ENCODE results near the gene CELF4. TPM values are rescaled to one million over a fixed set of nuclear protein-coding genes. Genes with fewer than 3 reads are reported as not detected.

Gene CELF4
- total RNA-seq, 2 experiments from 2014 or later: not detected

DNA sequence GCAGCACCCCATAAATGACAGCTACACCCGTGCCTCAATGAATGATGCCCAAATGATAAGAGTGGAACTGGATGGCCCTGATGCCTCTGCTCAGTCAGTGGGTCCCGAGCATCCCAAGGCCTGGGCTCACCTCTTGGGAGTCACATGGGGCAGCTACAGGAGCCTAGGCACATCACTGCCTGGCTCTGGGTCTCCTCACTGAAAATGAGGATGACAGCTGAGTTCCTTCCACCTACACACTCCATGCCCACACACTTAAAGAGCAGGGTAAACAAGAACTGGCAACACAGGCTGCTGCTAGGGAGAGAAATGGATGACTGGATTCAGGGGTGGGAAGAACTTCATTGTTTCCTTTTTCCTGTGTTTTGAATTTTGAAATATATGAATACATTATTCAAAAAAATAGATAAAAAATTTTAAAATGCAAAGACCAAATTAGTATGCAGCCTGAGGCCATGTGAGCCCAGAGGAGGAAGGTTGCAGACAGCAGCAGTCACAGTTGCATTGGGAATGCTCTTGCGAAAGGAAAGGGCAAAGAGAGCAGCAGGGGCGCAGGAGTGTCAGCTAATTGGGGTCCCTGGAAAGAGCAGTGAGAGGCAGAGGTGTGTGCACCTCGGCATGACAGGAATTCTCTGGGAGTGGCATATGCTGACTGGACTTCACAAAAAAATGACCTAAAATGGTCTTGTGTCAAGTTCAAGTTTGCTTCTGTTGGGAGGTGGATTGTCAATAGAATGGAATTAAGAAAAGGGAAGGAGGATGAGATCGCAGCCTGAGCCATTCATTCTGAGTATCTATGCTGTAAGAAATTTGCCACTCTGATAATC, 327.1 kb downstream of the CELF4 start:
- POLR2A ChIA-PET: no interaction called here
- DNase-seq (no peak), ATAC-seq (ENCODE audit: low read depth) (no peak)
- no peaks in the 10 kb centered on the region for H3K36me3 Mint-ChIP-seq
- H3K4me3 Mint-ChIP-seq: no peak overlapping the region
- H3K27me3 Mint-ChIP-seq: peaks cover 15% of the 10 kb centered on the region
- no peak overlapping the region for H3K27ac Mint-ChIP-seq
- H3K9me3 Mint-ChIP-seq: no peaks in the 10 kb centered on the region
- H3K4me1 Mint-ChIP-seq: no peaks in the 10 kb centered on the region

- no peaks in the 10 kb centered on the region for H3K4me1 Mint-ChIP-seq
- no peaks in the 10 kb centered on the region for H3K9me3 Mint-ChIP-seq
- POLR2A ChIA-PET: no interaction called here
- H3K27ac Mint-ChIP-seq: no peak overlapping the region
- H3K27me3 Mint-ChIP-seq: peaks cover 6% of the 10 kb centered on the region
- H3K4me3 Mint-ChIP-seq: no peak overlapping the region
- H3K36me3 Mint-ChIP-seq: no peaks in the 10 kb centered on the region
- DNase-seq: no peak
- ATAC-seq (ENCODE audit: low read depth): no peak
Observed at GRCh38 chr18:37235583-37235982, 330.0 kb downstream of the CELF4 start.

- Mint-ChIP-seq H3K27ac (no peak overlapping the region), H3K9me3 (peaks cover 4% of the 10 kb centered on the region), H3K4me1 (no peaks in the 10 kb centered on the region), H3K4me3 (no peak overlapping the region), H3K36me3 (no peaks in the 10 kb centered on the region), H3K27me3 (no peaks in the 10 kb centered on the region)
- no peak for DNase-seq
- POLR2A ChIA-PET: no interaction called here
- ATAC-seq (ENCODE audit: low read depth): no peak
Observed at GRCh38 chr18:37231251-37231650, 334.3 kb downstream of the CELF4 start.

DNA sequence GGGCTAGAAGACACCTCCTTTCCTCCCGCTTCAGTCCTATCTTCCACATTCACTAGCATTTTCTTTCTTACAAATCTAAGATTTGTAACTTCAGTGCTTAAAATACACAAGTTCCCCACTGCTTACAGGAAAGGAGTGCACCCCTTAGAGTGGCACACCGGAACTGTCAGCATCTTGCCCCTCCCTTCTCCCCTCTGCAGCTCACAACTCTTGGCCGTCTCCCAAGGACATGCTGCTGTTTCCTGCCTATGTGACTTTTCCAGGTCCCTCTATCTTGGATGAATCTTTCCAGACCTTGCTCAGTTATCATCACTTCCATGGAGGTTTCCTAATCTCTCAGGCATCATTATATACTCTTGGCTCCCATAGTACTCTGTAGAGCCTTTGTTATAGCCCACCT, 334.8 kb downstream of the CELF4 start:
- H3K4me1 Mint-ChIP-seq: no peaks in the 10 kb centered on the region
- H3K9me3 Mint-ChIP-seq: peaks cover 4% of the 10 kb centered on the region
- ATAC-seq (ENCODE audit: low read depth): no peak

DNA sequence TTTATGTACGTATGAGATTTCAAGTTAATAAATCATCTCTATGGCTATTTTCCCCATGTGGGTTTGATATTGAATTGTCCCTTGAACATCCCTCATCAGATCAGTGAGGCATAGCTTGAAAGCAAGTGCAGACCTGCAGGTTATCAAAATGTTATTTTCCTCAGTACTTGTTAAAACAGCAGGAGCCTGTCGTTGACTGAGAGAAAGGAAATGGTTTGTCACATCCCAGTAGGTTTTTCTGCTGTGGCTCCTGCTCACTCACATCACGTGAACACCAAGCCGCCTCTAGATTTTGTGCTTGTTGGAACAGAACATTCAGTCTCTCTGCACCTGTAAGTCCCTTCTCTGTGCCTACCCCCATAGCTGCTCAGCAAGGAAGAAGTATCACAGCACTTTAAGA, 340.3 kb downstream of the CELF4 start:
- ATAC-seq (ENCODE audit: low read depth) (no peak), DNase-seq (no peak)
- H3K4me1 Mint-ChIP-seq: no peaks in the 10 kb centered on the region
- peaks cover 4% of the 10 kb centered on the region for H3K9me3 Mint-ChIP-seq
- no peaks in the 10 kb centered on the region for H3K36me3 Mint-ChIP-seq
- H3K4me3 Mint-ChIP-seq: no peak overlapping the region
- POLR2A ChIA-PET: no interaction called here
- H3K27ac Mint-ChIP-seq: no peak overlapping the region
- H3K27me3 Mint-ChIP-seq: no peaks in the 10 kb centered on the region

More for the DNA sequence above, 334.8 kb downstream of the CELF4 start:
- no peaks in the 10 kb centered on the region for H3K36me3 Mint-ChIP-seq
- no peak for DNase-seq
- H3K4me3 Mint-ChIP-seq: no peak overlapping the region
- POLR2A ChIA-PET: no interaction called here
- no peaks in the 10 kb centered on the region for H3K27me3 Mint-ChIP-seq
- H3K27ac Mint-ChIP-seq: no peak overlapping the region

DNA sequence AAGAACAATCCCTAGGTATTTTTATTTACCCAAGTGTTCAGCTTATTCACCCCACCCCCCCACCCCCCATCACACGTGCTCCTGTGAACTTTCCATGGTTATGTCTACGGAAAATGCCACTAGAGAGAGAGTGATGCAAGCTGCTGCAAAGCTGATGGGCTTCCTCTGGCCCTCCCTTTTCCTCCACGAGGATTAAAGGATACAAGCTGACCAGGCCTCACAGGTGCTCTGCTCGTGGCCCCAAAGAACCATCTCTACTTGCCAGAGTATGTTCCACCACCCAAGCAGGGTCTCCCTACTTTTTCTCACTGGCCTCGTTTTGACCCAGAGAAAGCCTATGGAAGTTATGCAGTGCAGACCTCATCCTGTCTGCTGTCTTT, 342.6 kb downstream of the CELF4 start:
- Mint-ChIP-seq H3K4me3 (no peak overlapping the region), H3K9me3 (peaks cover 2% of the 10 kb centered on the region), H3K36me3 (no peaks in the 10 kb centered on the region), H3K4me1 (no peaks in the 10 kb centered on the region), H3K27me3 (no peaks in the 10 kb centered on the region), H3K27ac (no peak overlapping the region)
- POLR2A ChIA-PET: no interaction called here
- ATAC-seq (ENCODE audit: low read depth): no peak
- DNase-seq: no peak

- no peak overlapping the region for H3K4me3 Mint-ChIP-seq
Observed at GRCh38 chr18:37222354-37222998, 343.1 kb downstream of the CELF4 start.

GRCh38 chr18:37219257-37219656, 346.3 kb downstream of the CELF4 start:
- H3K36me3 Mint-ChIP-seq: no peaks in the 10 kb centered on the region

More at GRCh38 chr18:37222354-37222998, 343.1 kb downstream of the CELF4 start:
- ATAC-seq (ENCODE audit: low read depth): no peak
- no peak overlapping the region for H3K27ac Mint-ChIP-seq
- H3K4me1 Mint-ChIP-seq: no peaks in the 10 kb centered on the region
- no peaks in the 10 kb centered on the region for H3K36me3 Mint-ChIP-seq
- POLR2A ChIA-PET: no interaction called here
- peaks cover 2% of the 10 kb centered on the region for H3K9me3 Mint-ChIP-seq
- H3K27me3 Mint-ChIP-seq: no peaks in the 10 kb centered on the region
- DNase-seq: no peak

GRCh38 chr18:37218022-37218590, 347.5 kb downstream of the CELF4 start:
- H3K27me3 Mint-ChIP-seq: no peaks in the 10 kb centered on the region
- H3K4me1 Mint-ChIP-seq: no peaks in the 10 kb centered on the region
- POLR2A ChIA-PET: no interaction called here
- H3K27ac Mint-ChIP-seq: no peak overlapping the region
- DNase-seq (no peak), ATAC-seq (ENCODE audit: low read depth) (no peak)
- peaks cover 11% of the 10 kb centered on the region for H3K9me3 Mint-ChIP-seq
- H3K36me3 Mint-ChIP-seq: no peaks in the 10 kb centered on the region
- no peak overlapping the region for H3K4me3 Mint-ChIP-seq

More at GRCh38 chr18:37219257-37219656, 346.3 kb downstream of the CELF4 start:
- Mint-ChIP-seq H3K27me3 (no peaks in the 10 kb centered on the region), H3K4me3 (no peak overlapping the region), H3K9me3 (peaks cover 7% of the 10 kb centered on the region), H3K27ac (no peak overlapping the region), H3K4me1 (no peaks in the 10 kb centered on the region)
- POLR2A ChIA-PET: no interaction called here
- no peak for DNase-seq
- ATAC-seq (ENCODE audit: low read depth): no peak

GRCh38 chr18:37210781-37211180, 354.8 kb downstream of the CELF4 start:
- H3K9me3 Mint-ChIP-seq: peaks cover 9% of the 10 kb centered on the region
- H3K4me1 Mint-ChIP-seq: no peaks in the 10 kb centered on the region
- no peak overlapping the region for H3K27ac Mint-ChIP-seq
- H3K27me3 Mint-ChIP-seq: no peaks in the 10 kb centered on the region
- no peaks in the 10 kb centered on the region for H3K36me3 Mint-ChIP-seq
- POLR2A ChIA-PET: no interaction called here
- H3K4me3 Mint-ChIP-seq: no peak overlapping the region
- DNase-seq: no peak
- ATAC-seq (ENCODE audit: low read depth): no peak

DNA sequence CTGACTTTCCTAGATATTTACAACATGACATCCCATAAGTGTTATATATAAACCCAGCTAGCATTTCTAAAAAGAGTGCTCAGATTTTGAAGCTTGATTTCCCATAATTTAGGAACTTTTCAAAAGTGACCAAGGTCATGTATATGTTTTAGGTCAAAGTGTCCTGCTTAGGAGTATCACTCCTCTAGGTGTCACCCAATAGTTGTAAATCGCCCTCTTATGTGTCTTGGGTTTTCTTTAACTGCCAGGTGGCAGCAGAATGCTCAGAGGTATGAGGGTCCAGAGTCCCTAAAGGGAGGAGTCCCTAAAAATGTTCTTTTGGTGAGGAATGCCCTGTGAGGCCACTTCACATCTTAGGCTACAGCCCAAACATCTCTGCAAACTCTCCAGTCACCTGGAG, 358.3 kb downstream of the CELF4 start:
- H3K27me3 Mint-ChIP-seq: no peaks in the 10 kb centered on the region
- H3K36me3 Mint-ChIP-seq: no peaks in the 10 kb centered on the region
- H3K9me3 Mint-ChIP-seq: no peaks in the 10 kb centered on the region
- H3K4me1 Mint-ChIP-seq: no peaks in the 10 kb centered on the region
- POLR2A ChIA-PET: no interaction called here
- ATAC-seq (ENCODE audit: low read depth): no peak
- H3K4me3 Mint-ChIP-seq: no peak overlapping the region
- H3K27ac Mint-ChIP-seq: no peak overlapping the region
- DNase-seq: no peak

DNA sequence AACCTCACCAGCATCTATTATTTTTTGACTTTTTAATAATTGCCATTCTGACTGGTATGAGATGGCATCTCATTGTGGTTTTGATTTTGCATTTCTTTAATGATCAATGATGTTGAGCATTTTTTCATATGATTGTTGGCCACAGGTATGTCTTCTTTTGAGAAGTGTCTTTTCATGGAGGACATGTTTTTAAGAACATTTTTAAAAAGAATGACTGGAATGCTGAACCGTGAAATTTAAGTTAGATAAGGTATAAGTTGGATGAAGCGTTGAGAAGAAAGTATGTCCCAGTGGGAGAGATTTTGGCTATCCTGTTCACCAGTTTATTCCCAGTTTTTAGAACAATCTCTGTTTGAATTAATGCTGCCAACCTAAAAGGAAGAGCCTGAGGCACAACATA, 365.9 kb downstream of the CELF4 start:
- ATAC-seq (ENCODE audit: low read depth): no peak
- Mint-ChIP-seq H3K9me3 (peaks cover 15% of the 10 kb centered on the region), H3K27ac (no peak overlapping the region), H3K4me1 (no peaks in the 10 kb centered on the region), H3K4me3 (no peak overlapping the region), H3K27me3 (no peaks in the 10 kb centered on the region), H3K36me3 (peaks cover 5% of the 10 kb centered on the region)
- DNase-seq: no peak
- POLR2A ChIA-PET: no interaction called here
